ENCODE measurements around the gene COL8A1.

DNA sequence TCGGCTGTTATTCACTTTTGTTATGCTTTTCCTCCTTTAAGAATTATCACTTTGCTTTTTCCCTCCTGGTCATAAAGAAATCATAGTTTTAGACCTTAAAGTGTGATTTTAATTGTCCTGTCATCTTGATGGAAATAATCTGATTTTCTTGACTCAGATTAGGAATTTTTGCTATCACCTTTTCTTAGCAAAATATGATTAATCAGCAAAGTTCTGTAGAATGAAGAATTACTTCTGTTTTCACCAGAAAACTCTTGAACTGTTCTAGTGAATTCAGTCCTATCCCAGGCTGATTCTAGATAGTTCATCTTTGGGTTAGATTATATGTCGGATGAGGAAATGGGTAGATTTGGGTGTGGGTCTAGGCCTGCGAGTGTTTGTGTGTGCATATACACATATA lies 191.4 kb downstream of the COL8A1 start:
- TF ChIP-seq, protein P1, sequence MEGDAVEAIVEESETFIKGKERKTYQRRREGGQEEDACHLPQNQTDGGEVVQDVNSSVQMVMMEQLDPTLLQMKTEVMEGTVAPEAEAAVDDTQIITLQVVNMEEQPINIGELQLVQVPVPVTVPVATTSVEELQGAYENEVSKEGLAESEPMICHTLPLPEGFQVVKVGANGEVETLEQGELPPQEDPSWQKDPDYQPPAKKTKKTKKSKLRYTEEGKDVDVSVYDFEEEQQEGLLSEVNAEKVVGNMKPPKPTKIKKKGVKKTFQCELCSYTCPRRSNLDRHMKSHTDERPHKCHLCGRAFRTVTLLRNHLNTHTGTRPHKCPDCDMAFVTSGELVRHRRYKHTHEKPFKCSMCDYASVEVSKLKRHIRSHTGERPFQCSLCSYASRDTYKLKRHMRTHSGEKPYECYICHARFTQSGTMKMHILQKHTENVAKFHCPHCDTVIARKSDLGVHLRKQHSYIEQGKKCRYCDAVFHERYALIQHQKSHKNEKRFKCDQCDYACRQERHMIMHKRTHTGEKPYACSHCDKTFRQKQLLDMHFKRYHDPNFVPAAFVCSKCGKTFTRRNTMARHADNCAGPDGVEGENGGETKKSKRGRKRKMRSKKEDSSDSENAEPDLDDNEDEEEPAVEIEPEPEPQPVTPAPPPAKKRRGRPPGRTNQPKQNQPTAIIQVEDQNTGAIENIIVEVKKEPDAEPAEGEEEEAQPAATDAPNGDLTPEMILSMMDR (IDR thresholded peaks at IDR 0.05; ENCODE audit: low read depth, low read length) = no peak
- no peak for TF ChIP-seq EZH2phosphoT487 (IDR thresholded peaks at IDR 0.05; ENCODE audit: low read depth)
